Left lung (tissue), 10 donors: ENCODE data around the gene AMBP. TPM values are rescaled to one million over a fixed set of nuclear protein-coding genes. Genes with fewer than 3 reads are reported as not detected.

ENCODE experiments used
- ATAC-seq: fragments of 200-7000 bp; cut with Tn5 transposase; one replicate; pipeline ENCODE4 v1.9.1; 2020; ENCODE audit warnings: moderate library complexity
- DNase-seq, 4 donors: peaks; one replicate each; pipeline ENCODE4 v3.0.0-alpha.2; 2013 to 2020
- H3K27ac ChIP-seq, 2 donors: fragments of 200-600 bp; sonication (generic) in 1 of 2; one replicate each; pipeline versions ENCODE4 v1.5.0 to v1.8.0; 2020 to 2021
- H3K27me3 ChIP-seq, 2 donors: fragments of 200-600 bp; sonication (generic) in 1 of 2; one replicate each; pipeline versions ENCODE4 v1.5.0 to v1.8.0; 2020 to 2021
- H3K36me3 ChIP-seq, 2 donors: fragments of 200-600 bp; sonication (generic) in 1 of 2; one replicate each; pipeline versions ENCODE4 v1.5.0 to v1.8.0; 2020 to 2021
- H3K4me1 ChIP-seq, 2 donors: fragments of 200-600 bp; one replicate each; pipeline ENCODE4 v1.8.0; 2021
- H3K4me3 ChIP-seq, 2 donors: fragments of 200-600 bp; sonication (generic) in 1 of 2; one replicate each; pipeline versions ENCODE4 v1.5.0 to v1.8.0; 2020 to 2021; ENCODE audit warnings: mild to moderate bottlenecking in 1 of 2
- H3K9me3 ChIP-seq, 2 donors: fragments of 200-600 bp; sonication (generic) in 1 of 2; one replicate each; pipeline versions ENCODE4 v1.5.0 to v1.8.0; 2020 to 2021
- CTCF ChIP-seq, 2 donors: fragments of 200-600 bp; sonication (generic) in 1 of 2; IDR thresholded peaks; one replicate each; pipeline versions ENCODE4 v1.5.0 to v1.8.0; 2021; ENCODE audit warnings: antibody characterized with exemption in 2 of 2
- intact Hi-C, 2 donors: fragments of 100-400 bp; cut with DNase I; formaldehyde crosslinking; loops; one replicate each; pipeline versions ENCODE4 v1.11.2 to v1.14.2; 2022
- polyA plus RNA-seq, 6 donors: library from polyadenylated mRNA; unstranded; fragments of 120-200 nt; gene quantifications; one replicate each; pipeline ENCODE4 v1.2.1, GENCODE V29; 2013; ENCODE audit not compliant: insufficient read length in 6 of 6
- total RNA-seq, 2 donors: library from RNA; stranded (reverse); fragmentation: NEBNext Ultra II Directional; extraction: Animal tissue kit (Norgen Biotek cat#: 25700); gene quantifications; one replicate each; pipeline ENCODE4 v1.2.1, GENCODE V29; 2021
- donor health status: DM: no; HTN: yes; CAD: no.
- donor health status: DM: no; HTN: no; CAD: no.

Gene AMBP
- total and polyA plus RNA-seq, 8 donors = 1.2 to 5.5 (median 2.5) TPM; not detected in 1

GRCh38 chr9:114053246-114054005, 24.7 kb downstream of the AMBP start:
- intact Hi-C loops = no loop called here
- Histone ChIP-seq H3K4me1 (no peaks in the 10 kb centered on the region), H3K36me3 (peaks cover 0 to 42% of the 10 kb centered on the region in 2 donors), H3K27ac (no peak overlapping the region), H3K9me3 (no peaks in the 10 kb centered on the region), H3K4me3 (no peak overlapping the region), H3K27me3 (no peaks in the 10 kb centered on the region)
- no peak for ATAC-seq
- DNase-seq = no peak
- no peak for TF ChIP-seq CTCF (IDR thresholded peaks at IDR 0.05)

GRCh38 chr9:114051706-114052105, 26.4 kb downstream of the AMBP start:
- DNase-seq (no peak), ATAC-seq (no peak)
- Histone ChIP-seq H3K4me3 (no peak overlapping the region), H3K4me1 (no peaks in the 10 kb centered on the region), H3K27ac (no peak overlapping the region), H3K36me3 (peaks cover 0 to 43% of the 10 kb centered on the region in 2 donors), H3K27me3 (no peaks in the 10 kb centered on the region), H3K9me3 (no peaks in the 10 kb centered on the region)
- intact Hi-C loops = no loop called here
- TF ChIP-seq CTCF (IDR thresholded peaks at IDR 0.05) = no peak

- intact Hi-C loops = no loop called here
- H3K27me3 ChIP-seq = no peaks in the 10 kb centered on the region
- H3K36me3 ChIP-seq = peaks cover 0 to 43% of the 10 kb centered on the region in 2 donors
- no peaks in the 10 kb centered on the region for H3K9me3 ChIP-seq
- DNase-seq = peak in 1 of 4 donors; percentile 41
- H3K4me1 ChIP-seq = no peaks in the 10 kb centered on the region
- no peak for ATAC-seq
- H3K4me3 ChIP-seq = no peak overlapping the region
- TF ChIP-seq CTCF (IDR thresholded peaks at IDR 0.05) = no peak
- H3K27ac ChIP-seq = no peak overlapping the region
Observed at GRCh38 chr9:114051281-114051680, 26.8 kb downstream of the AMBP start.

GRCh38 chr9:114050646-114051045, 27.5 kb downstream of the AMBP start:
- intact Hi-C loops = no loop called here

GRCh38 chr9:114050226-114050568, 27.9 kb downstream of the AMBP start:
- Histone ChIP-seq H3K27ac (no peak overlapping the region), H3K27me3 (no peaks in the 10 kb centered on the region), H3K4me3 (no peak overlapping the region), H3K36me3 (peaks cover 0 to 43% of the 10 kb centered on the region in 2 donors), H3K9me3 (no peaks in the 10 kb centered on the region), H3K4me1 (no peaks in the 10 kb centered on the region)
- DNase-seq (no peak), ATAC-seq (no peak)
- intact Hi-C loops = no loop called here
- no peak for TF ChIP-seq CTCF (IDR thresholded peaks at IDR 0.05)

More at GRCh38 chr9:114050646-114051045, 27.5 kb downstream of the AMBP start:
- Histone ChIP-seq H3K9me3 (no peaks in the 10 kb centered on the region), H3K36me3 (peaks cover 0 to 43% of the 10 kb centered on the region in 2 donors), H3K27ac (no peak overlapping the region), H3K4me1 (no peaks in the 10 kb centered on the region), H3K27me3 (no peaks in the 10 kb centered on the region), H3K4me3 (no peak overlapping the region)
- DNase-seq (no peak), ATAC-seq (no peak)
- TF ChIP-seq CTCF (IDR thresholded peaks at IDR 0.05) = no peak
